GM21423 (cell line): Measurements from ENCODE around the gene PITPNC1.
"Not testable (repeated sequence)": the region's sequence is repeated elsewhere in the genome, so short reads cannot be mapped to it uniquely, and the experiment has no call there.

Source experiments
- ATAC-seq: cut with Tn5 transposase; IDR thresholded peaks from one replicate; pipeline ENCODE4 v1.9.1; 2021; ENCODE audit warnings: mild to moderate bottlenecking, moderate library complexity; ENCODE audit not compliant: unreplicated experiment

PITPNC1 gene

GRCh38 chr17:67366193-67367157, 10.6 kb upstream of the PITPNC1 start, which contains the start of gene PSMD12:
Gene PSMD12 (minus strand): TSS chr17:67366577. CDS start chr17:67366519, 58 bp downstream.
- ATAC-seq, result peak; percentile 87

DNA sequence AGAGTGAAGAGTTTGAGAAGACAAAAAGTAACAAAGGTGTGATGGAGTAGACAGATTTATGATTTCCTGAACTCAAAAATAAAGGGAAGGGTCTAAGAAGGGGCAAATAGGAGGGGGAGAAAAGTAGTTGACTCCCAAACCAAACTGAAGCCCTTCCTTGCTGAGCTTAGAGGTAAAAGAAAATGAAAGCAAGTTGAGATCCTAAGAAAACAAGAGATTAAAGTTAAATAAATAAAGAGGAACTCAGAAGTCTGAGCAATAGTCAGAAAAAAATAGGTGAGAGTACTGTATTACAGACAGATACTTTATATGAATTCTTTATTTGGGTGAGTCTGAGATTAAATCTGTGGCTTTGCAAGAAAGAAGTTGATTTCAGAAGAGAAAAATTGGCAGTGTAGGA, 7.4 kb upstream of the PITPNC1 start:
- ATAC-seq, result no peak

DNA sequence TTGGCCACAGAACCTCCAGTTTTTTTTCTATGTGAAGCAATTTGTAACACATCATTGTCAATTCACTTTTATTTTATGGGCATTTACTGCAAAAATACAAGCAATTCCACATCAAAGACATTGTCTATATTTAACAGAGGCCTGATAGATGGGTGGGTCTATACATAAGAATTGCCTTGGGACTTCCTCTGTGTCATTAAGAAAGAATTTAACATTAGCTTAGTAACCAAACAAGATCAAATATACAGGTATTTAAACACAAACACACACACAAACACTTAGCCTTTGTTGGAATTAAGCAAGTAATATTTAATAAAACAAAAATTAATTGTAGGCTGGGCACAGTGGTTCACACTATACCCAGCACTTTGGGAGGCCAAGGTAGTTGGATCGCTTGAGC, 4.3 kb upstream of the PITPNC1 start:
- no peak for ATAC-seq

- ATAC-seq, result peak; percentile 39
Observed at GRCh38 chr17:67374329-67375053, 2.6 kb upstream of the PITPNC1 start.

- ATAC-seq, result no peak
Observed at GRCh38 chr17:67375054-67375427, 2.0 kb upstream of the PITPNC1 start.

DNA sequence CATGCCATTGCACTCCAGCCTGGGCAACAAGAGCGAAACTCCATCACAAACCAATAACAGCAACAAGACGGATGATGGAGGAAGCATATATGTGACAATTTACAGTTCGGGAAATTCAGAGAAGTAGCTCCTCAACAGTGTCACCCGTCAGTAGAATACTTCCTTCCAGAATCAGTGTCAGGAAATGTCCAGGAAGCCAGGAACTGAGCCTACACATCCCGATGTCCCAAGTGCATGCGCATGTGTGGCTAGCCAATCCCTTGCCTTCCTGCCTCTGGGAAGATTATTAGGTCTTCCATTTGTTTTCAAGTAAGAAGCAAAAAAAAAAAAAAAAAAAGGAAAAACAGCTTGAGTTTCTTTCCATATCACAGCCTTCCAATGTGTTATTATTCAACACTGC, 1.4 kb upstream of the PITPNC1 start:
- no peak for ATAC-seq

DNA sequence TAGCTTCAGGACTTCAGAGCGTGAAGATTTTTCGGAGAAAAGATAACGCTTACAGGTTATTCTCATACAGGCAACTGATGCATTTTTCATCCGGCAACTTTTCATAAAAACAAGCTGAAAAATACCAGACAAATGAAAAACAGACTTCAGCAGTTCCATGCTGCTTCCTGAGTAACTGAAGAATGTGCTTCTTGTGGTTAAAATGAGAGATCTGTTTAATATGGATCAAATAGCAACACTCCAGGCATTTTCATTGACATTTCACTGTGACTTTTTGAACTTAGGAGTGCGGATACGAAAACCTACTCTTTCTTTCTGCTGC, 705 bp upstream of the PITPNC1 start:
- no peak for ATAC-seq

- ATAC-seq, result peak; percentile 15
Observed at GRCh38 chr17:67377488-67378453, 690 bp downstream of the PITPNC1 start.

DNA sequence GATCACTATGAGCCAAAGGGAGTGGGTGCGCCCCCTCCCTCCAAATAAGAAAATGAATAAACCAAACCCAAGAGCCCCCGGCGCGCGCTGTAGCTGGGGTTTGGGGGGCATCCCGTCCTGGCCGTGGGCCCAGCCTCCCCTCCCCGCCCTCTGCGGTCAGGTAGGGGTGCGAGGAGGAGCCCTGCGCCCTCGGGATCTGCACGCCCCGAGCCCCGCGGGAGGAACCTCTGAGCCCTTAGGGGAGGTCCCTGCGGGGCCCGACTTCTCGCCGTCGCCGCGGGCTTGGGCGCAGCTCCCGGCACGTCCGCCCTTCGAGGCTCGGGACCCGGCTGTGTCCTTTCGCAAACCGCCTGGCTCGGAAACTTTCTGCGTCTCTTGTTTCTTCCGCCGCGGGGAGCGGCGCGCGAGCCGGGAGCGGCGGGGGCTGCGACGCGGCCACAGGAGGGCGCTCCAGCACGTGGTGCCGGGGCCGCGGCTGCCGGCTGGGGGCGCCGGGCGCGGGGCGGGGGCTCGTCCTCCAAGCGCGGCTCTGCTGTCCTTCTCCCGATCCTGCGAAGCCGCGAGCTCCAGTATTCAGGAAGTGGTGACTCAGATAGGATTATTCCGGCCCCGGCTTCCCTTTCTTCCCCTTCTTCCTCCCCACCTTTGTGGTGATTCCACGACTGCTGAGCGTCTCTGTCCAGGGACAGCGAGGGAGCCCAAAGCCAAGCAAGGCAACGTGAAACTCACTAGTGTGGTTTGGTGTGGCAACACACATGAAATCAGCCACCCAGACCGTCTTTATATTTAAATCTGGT, 1.6 kb downstream of the PITPNC1 start:
- peak; percentile 35 for ATAC-seq

DNA sequence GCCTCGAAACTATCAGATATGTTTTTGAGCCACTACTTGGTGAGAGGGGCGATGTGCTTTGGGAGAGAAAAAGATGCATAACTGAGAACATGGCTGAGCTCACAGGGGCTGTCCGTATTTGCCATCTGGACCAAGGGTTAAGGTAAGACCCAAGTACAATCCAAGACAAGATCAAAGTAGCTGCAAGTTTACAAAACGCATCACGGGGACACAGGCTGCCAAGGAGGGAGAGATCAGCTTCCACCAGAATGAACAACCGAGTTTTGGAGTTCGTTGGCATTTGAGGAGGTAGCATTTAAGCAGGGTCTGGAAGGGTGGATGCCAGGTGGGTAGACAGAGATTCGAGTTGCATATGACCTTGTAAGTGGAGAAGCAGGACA, 2.2 kb downstream of the PITPNC1 start:
- no peak for ATAC-seq

DNA sequence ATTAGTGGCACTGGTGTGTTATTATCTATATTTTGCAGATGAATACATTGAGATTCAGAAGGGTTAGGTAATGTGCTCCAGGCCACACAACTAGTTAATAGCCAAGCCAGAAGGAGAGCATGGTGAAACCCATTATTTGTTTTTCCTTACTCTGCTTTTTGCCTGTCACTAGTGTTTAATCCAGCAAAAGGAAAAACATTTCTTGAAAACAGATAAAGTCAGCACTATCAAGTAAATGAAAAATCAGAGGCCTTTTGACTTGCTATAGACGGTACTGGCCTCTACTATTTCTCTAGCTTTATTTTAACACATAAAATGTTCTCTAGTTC, 4.8 kb downstream of the PITPNC1 start:
- ATAC-seq, result no peak

DNA sequence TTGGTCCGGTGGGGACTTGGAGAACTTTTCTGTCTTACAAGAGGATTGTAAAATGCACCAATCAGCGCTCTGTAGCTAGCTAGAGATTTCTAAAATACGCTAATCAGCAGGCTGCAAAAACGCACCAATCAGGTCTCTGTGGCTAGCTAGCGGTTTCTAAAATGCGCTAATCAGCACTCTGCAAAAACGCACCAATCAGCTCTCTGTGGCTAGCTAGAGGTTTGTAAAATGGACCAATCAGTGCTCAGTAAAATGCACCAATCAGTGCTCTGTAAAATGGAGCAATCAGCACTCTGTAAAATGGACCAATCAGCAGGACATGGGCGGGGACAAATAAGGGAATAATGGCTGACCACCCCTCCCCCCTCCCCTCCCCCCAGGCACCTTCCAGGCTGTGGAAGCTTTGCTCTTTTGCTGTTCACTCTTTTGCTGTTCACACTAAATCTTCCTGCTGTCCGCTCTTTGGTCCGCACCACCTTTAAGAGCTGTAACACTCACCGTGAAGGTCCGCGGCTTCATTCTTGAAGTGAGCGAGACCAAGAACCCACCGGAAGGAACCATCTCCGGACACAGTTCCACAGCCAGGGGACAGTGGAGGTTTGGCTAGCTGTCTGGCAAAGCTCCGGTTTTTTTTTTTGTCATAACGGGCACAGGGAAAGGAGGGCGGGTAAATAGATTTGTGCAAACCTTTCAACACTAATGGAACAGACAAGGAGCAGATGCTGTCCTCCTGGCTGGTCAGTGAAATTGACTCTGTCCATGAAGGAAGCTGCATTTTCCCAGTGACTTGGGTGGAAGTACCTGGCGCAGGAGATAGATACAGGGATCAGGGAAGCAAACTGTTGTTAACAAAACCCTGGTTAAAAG, 8.3 kb downstream of the PITPNC1 start:
- ATAC-seq, result no peak

GRCh38 chr17:67386965-67387551, 10.0 kb downstream of the PITPNC1 start:
- ATAC-seq, result no peak

DNA sequence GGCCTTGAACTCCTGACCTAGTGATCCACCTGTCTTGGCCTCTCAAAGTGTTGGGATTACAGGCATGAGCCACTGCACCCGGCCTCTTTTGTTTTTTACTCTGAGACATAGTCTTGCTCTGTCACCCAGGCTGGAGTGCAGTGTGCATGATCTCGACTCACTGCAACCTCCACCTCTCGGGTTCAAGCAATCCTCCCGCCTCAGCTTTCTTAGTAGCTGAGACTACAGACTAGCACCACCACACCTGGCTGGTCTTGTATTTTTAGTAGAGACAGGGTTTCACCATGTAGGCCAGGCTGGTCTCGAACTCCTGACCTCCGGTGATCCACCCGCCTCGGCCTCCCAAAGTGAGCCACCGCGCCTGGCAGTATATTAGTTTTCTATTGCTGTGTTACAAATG, 11.5 kb downstream of the PITPNC1 start:
- not testable (repeated sequence) for ATAC-seq

- no peak for ATAC-seq
Observed at GRCh38 chr17:67388986-67389385, 11.9 kb downstream of the PITPNC1 start.

DNA sequence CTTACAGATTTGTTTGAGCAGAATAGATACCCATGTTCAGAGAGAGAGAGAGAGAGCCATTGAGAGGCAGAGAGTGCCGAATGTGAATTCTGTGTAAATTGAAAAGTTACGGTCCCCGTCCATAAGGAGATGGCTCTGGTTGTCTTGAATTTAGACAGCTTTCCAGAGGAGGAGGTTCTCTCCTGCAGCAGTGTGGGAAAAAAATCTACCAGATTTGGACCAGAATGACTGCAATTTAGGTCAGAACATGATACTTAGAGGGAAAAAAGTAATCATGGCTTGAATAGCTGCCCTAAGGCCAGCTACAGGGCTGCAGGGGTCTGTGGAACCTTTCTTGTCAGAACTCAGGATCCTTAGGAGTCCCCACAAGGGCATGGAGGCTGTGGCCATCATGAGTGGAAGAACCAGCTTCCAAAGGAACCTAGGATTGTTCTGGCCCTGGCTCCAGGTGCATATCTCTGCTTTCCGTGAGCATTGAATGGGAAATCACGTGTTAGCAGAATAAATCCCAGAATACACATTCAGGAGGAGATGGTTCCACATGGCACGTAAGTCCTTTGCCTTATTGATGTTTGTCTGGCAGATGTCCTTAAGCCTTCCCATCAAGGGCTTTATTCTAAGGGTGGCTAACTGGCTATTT, 13.0 kb downstream of the PITPNC1 start:
- ATAC-seq, result no peak

GRCh38 chr17:67390646-67391361, 13.7 kb downstream of the PITPNC1 start:
- peak; percentile 96 for ATAC-seq

DNA sequence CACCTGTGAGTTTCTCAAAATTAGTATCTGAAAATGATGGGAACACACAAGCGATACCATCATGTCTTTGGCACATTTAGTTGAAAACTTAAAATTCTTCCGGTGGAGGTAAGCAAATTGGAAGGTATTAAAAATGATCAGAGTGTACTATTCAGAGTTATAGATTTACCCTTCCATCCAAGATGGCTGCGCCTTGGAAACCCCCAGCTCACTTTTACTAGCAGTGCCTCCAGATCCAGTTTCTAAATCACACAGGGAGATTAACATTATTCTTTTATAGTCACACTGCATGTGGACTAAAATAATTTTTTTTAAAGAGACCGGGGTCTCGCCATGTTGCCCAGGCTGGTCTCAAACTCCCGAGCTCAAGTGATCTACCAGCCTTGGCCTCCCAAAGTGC, 15.0 kb downstream of the PITPNC1 start:
- ATAC-seq, result no peak
